Activated T-cell treated with anti-CD3 and anti-CD28 coated beads, Interleukin-2, amount 50 U/mL, for 24 hours (primary cell): ENCODE results near the gene GRM3.

Experiments
- DNase-seq: peaks from one replicate; pipeline ENCODE4 v3.0.0-alpha.2; 2020
- H3K27ac Mint-ChIP-seq: 2 replicates; pipeline ENCODE4 v1.8.0; 2020; ENCODE audit warnings: mild to moderate bottlenecking, mixed read lengths
- H3K27me3 Mint-ChIP-seq: 2 replicates; pipeline ENCODE4 v1.8.0; 2020; ENCODE audit warnings: mixed read lengths
- H3K36me3 Mint-ChIP-seq: 2 replicates; pipeline ENCODE4 v1.8.0; 2020; ENCODE audit warnings: low read depth, mixed read lengths
- H3K4me1 Mint-ChIP-seq: 2 replicates; pipeline ENCODE4 v1.8.0; 2020; ENCODE audit warnings: low read depth, mixed read lengths
- H3K4me3 Mint-ChIP-seq: 2 replicates; pipeline ENCODE4 v1.8.0; 2020; ENCODE audit warnings: mild to moderate bottlenecking, moderate library complexity, mixed read lengths
- H3K9me3 Mint-ChIP-seq: 2 replicates; pipeline ENCODE4 v1.8.0; 2020; ENCODE audit warnings: mixed read lengths

The GRM3 gene

DNA sequence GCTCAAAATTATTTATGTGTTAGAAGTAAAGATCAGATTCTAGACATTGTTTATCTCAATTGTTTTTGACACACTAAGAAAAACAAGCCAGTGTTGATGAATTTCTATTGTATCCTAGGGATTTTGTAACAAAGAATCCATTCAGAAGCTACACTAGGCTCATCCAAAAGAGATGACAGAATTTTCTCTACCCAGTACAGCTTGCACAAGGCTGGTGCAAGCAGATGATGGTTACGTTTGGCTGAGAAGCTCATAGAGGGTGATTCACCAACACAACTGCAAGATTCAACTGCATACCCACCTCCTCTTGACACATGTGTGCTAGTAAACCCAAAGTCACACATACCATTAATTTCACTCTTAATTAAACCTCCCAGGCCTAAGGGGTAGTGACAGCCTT is 20.8 kb downstream of the GRM3 start:
- DNase-seq: no peak
- Mint-ChIP-seq H3K36me3 (no peaks in the 10 kb centered on the region), H3K27ac (no peak overlapping the region), H3K9me3 (no peaks in the 10 kb centered on the region), H3K4me1 (no peaks in the 10 kb centered on the region), H3K27me3 (no peaks in the 10 kb centered on the region), H3K4me3 (no peak overlapping the region)

DNA sequence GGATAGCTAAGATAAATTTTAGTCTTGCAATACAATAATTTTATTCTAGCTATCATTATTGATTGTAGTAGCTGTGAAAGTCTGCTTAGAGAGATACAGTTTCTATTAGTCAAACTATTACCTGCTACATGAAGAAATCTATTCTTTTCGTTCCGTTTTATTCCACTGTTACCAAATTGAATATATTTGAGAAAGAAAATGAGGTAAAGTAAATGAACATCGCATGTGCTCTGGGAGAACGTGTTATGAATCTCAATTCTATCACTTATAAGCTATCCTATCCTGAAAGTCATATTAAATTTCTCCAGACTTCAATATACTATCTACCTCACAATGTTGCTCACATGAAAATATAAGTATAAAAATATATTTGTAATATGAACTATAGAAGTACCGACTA is 21.3 kb downstream of the GRM3 start:
- Mint-ChIP-seq H3K4me1 (no peaks in the 10 kb centered on the region), H3K9me3 (no peaks in the 10 kb centered on the region), H3K27me3 (no peaks in the 10 kb centered on the region), H3K27ac (no peak overlapping the region), H3K4me3 (no peak overlapping the region), H3K36me3 (no peaks in the 10 kb centered on the region)
- no peak for DNase-seq

DNA sequence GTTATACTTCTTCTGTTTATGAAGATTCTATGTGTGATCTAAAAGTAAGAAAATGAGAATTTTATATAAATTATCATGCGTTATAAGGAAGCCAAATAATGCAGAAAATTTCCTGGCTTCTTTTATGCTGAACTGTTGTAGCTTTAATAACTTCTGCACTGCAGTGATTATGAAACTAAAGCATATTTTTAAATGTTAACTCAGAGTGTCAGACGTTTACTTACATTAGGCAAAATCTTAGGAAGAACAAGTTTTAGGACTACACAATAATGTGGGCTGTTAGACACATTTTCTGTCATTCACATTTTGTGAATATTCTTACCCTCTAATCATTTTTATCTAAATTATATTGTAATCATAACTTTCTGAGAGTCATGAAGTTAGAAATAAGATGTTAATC is 22.0 kb downstream of the GRM3 start:
- Mint-ChIP-seq H3K4me3 (no peak overlapping the region), H3K27ac (no peak overlapping the region), H3K27me3 (no peaks in the 10 kb centered on the region), H3K4me1 (no peaks in the 10 kb centered on the region), H3K36me3 (no peaks in the 10 kb centered on the region), H3K9me3 (no peaks in the 10 kb centered on the region)
- DNase-seq: no peak

DNA sequence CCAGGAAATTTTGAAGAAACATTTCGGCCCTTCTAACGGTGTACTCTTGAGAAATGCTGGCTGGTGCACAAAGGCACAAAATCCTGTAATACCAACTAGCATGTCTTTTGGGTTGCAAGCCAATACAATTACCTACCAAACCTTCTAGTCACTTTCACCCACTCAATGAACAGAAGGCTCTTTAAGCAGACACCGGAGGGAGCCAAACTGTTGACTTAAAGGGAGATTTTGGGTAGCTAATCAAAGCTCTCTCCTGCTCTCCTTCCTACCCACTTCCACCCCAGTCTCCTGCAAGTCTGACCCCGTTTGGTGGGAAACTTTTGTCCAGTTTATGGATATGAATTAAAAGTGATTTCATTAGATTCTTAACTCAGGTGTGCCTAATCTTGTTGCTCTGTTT is 24.0 kb downstream of the GRM3 start:
- Mint-ChIP-seq H3K27me3 (no peaks in the 10 kb centered on the region), H3K9me3 (no peaks in the 10 kb centered on the region), H3K27ac (no peak overlapping the region), H3K4me3 (no peak overlapping the region), H3K36me3 (no peaks in the 10 kb centered on the region), H3K4me1 (no peaks in the 10 kb centered on the region)
- DNase-seq: no peak

DNA sequence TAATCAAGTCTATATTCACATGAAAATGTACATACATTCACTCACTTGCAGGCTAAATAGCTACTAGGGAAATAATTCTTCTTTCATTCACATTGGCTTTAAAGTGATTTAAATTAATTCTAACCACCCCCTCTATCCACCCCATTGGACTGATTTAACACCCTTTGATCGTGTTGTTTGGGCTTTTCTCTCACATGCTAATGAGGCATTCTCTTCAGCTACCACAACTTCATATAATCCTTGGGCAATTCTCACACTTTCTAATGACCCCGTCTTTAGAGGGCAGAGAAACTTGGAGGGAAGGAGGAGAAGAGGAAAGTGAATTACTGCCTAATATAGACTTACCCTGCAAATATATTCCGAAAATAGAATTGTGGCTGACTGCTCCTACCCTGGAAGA is 24.6 kb downstream of the GRM3 start:
- no peaks in the 10 kb centered on the region for H3K27me3 Mint-ChIP-seq
- DNase-seq: no peak
- H3K36me3 Mint-ChIP-seq: no peaks in the 10 kb centered on the region
- H3K4me1 Mint-ChIP-seq: no peaks in the 10 kb centered on the region
- H3K4me3 Mint-ChIP-seq: no peak overlapping the region
- no peak overlapping the region for H3K27ac Mint-ChIP-seq
- H3K9me3 Mint-ChIP-seq: no peaks in the 10 kb centered on the region

DNA sequence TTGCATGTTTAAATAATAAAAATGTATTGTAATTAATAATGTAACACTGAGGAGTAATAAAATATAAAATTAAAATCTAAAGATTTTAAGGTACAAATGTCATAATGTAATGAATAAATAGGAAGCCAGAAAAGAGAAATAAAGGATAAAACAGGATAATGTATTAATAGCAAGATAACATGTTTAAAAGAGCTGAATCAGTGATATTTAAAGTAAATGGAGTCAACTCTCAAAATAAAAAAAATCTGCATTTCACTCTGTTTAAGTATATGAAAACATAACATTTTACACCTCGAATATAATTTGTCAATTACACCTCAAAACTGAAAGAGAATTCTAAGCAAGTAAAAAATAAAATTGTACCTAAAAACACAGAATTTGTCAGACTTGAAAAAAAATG is 44.1 kb downstream of the GRM3 start:
- Mint-ChIP-seq H3K27me3 (no peaks in the 10 kb centered on the region), H3K9me3 (no peaks in the 10 kb centered on the region), H3K4me1 (no peaks in the 10 kb centered on the region), H3K4me3 (no peak overlapping the region), H3K27ac (no peak overlapping the region), H3K36me3 (no peaks in the 10 kb centered on the region)
- DNase-seq: no peak

DNA sequence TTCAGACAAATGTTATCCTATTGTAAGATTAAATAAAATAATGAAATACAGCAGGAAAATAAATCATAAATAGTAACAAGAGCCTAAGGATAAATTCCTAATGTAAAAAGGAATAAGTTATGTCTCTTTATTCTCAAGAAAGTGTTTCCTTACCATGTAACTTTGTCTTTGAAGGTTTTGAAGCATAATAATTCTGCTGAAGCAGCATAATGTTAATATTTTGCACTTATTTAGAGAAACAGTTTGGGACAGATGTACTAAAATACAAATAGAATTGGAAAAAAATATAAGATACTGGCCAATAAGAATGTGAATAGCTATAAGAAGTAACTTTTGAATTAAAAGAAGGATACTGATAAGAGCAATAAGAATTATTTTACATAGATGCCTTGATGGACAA is 45.7 kb downstream of the GRM3 start:
- Mint-ChIP-seq H3K36me3 (no peaks in the 10 kb centered on the region), H3K4me1 (no peaks in the 10 kb centered on the region), H3K4me3 (no peak overlapping the region), H3K27ac (no peak overlapping the region), H3K9me3 (no peaks in the 10 kb centered on the region), H3K27me3 (no peaks in the 10 kb centered on the region)
- no peak for DNase-seq

DNA sequence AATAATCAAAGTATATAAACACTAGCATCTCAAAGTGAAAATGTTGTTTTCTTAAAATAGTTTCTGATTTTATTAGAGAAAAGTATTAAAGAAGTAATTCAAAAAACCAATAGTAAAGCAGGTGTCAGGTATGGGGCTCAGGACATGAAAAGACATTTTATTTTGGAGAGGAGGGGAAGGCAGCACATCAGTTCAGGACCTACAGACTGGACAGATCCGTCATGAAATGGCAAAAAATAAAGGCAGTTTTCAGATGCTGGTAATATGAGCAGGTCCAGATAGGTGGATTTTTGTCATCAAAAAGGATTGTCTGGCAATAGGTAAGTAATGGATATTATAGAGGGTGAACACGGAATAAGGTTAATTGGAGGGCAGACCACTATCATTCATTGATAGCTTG is 49.0 kb downstream of the GRM3 start:
- Mint-ChIP-seq H3K4me3 (no peak overlapping the region), H3K9me3 (no peaks in the 10 kb centered on the region), H3K36me3 (no peaks in the 10 kb centered on the region), H3K27me3 (no peaks in the 10 kb centered on the region), H3K27ac (no peak overlapping the region), H3K4me1 (no peaks in the 10 kb centered on the region)
- DNase-seq: no peak

DNA sequence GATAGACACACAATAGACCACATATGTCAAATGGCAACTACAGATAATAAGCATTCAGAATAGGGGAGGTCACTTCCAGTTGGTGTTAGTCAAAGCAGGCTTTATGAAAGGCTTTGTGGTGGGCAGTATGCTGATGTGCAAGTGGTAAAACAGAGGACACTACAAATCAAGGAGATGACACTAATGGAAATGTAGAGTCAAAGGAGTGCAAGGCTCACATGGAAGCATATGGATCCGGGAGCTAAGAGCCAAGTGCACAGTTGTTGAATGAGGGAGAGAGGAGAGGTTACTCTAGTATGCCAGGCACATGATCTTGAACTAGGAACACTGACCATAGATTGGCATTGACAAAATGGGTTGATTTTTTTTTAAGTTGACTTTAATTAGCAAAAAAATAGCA is 62.7 kb downstream of the GRM3 start:
- DNase-seq: no peak
- no peaks in the 10 kb centered on the region for H3K36me3 Mint-ChIP-seq
- no peaks in the 10 kb centered on the region for H3K27me3 Mint-ChIP-seq
- peaks cover 2% of the 10 kb centered on the region for H3K9me3 Mint-ChIP-seq
- H3K4me3 Mint-ChIP-seq: no peak overlapping the region
- H3K27ac Mint-ChIP-seq: no peak overlapping the region
- no peaks in the 10 kb centered on the region for H3K4me1 Mint-ChIP-seq

DNA sequence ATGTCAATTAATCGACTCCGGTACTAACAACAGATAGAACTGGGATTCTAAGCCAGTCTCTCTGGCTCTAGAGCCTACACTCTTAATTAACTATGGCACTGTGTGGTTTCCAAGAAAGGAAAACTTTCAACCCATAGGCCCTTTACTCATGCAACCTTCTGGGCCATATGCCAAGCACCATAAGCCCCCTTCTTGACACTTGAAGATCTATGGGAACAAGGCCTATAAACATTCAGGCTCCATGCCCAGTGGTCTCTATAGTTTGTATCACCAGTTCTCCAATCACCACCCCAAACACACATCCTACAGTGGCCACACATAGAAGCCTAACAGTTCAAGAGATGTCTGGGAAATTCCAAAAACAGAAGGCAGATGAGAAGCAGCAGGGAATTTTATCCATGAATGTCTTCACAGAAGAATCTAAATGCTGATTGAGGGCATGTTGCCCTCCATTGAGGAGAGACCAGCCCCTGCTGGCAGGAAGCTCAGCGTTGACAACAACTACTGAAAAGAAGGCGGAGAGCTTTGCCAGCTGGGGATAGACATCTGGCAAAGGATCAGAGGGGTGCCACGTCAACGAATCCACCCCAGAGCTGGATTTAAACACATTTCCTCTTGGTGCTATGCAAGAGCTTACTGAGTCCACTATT is 64.4 kb downstream of the GRM3 start:
- DNase-seq: no peak
- H3K9me3 Mint-ChIP-seq: peaks cover 2% of the 10 kb centered on the region
- H3K36me3 Mint-ChIP-seq: no peaks in the 10 kb centered on the region
- no peaks in the 10 kb centered on the region for H3K4me1 Mint-ChIP-seq
- H3K4me3 Mint-ChIP-seq: no peak overlapping the region
- no peaks in the 10 kb centered on the region for H3K27me3 Mint-ChIP-seq
- H3K27ac Mint-ChIP-seq: no peak overlapping the region

DNA sequence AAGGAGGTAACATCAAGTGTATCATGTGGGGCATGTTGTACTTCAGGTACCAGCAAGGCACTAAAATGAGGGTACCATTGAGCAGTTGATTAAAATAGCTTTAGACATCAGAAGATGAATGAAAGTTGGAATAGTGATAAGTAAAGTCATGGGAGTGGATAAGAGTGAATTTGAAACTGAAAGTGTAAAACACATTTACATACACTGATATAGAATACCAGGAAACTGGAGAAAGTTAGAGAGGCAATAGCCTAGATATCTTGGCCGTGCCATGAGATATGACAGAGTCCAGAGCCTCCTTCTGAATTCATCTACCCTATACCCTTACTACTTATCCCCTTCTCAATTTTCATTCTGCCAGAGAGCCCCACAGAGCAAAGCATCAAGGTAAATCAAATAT is 76.6 kb downstream of the GRM3 start:
- Mint-ChIP-seq H3K4me1 (no peaks in the 10 kb centered on the region), H3K9me3 (peaks cover 6% of the 10 kb centered on the region), H3K27me3 (no peaks in the 10 kb centered on the region), H3K36me3 (no peaks in the 10 kb centered on the region), H3K4me3 (no peak overlapping the region), H3K27ac (no peak overlapping the region)
- no peak for DNase-seq

DNA sequence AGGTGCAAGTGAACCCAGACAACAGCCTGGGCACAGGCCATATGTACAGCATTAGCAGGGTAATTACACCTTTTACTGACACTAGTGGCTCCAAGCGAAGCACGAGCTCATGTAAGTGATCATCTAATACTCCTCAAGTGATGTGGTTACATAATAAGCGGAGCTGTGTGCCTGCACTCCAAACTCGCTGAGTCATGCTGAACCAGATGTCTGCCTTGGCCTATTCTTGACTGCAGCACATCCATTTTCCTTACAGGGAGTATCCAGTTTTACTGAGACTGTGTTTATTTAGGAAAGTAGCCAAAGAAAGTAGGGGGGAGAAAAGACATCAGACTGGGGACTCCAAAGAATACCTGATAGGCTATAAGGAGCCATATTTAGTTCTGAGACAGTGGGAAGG is 90.1 kb downstream of the GRM3 start:
- H3K9me3 Mint-ChIP-seq: peaks cover 7% of the 10 kb centered on the region
- DNase-seq: no peak
- H3K27me3 Mint-ChIP-seq: no peaks in the 10 kb centered on the region
- no peaks in the 10 kb centered on the region for H3K36me3 Mint-ChIP-seq
- H3K4me3 Mint-ChIP-seq: no peak overlapping the region
- no peaks in the 10 kb centered on the region for H3K4me1 Mint-ChIP-seq
- H3K27ac Mint-ChIP-seq: no peak overlapping the region

DNA sequence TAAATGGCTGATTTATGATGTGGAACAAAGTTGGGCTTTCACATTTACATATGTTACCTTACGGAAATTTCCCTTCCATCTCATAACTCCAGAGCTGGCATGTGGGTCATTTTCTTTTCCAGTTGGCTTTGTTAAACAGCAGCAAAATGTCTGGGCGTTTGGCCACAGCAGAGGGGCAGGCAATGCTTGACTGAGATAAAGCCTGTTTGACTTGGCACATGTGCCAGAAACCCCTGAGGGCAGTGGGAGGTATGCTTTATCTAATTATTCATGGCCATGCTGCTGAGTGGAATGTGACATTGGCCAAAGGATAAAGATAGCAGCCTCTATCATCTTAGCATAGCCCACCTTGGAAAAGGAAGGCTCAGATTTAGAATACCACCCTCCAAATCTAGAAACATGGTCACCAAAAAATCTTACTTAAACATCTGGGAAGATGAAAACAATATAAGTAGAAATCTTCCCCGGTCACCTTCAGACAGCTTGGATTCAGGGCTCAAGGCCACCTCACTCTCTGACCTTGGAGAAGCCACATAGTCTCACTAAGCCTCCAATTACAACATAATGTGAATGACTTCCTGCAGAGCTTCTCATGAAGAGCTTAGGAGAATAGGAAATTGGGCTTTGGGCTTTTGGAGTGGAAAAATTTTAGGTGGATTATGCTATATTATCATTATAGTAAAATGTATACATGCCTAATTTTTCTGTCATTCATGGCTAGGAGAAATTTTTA is 101.5 kb downstream of the GRM3 start:
- H3K27me3 Mint-ChIP-seq: no peaks in the 10 kb centered on the region
- no peaks in the 10 kb centered on the region for H3K4me1 Mint-ChIP-seq
- H3K27ac Mint-ChIP-seq: no peak overlapping the region
- H3K36me3 Mint-ChIP-seq: no peaks in the 10 kb centered on the region
- no peaks in the 10 kb centered on the region for H3K9me3 Mint-ChIP-seq
- no peak for DNase-seq
- no peak overlapping the region for H3K4me3 Mint-ChIP-seq

DNA sequence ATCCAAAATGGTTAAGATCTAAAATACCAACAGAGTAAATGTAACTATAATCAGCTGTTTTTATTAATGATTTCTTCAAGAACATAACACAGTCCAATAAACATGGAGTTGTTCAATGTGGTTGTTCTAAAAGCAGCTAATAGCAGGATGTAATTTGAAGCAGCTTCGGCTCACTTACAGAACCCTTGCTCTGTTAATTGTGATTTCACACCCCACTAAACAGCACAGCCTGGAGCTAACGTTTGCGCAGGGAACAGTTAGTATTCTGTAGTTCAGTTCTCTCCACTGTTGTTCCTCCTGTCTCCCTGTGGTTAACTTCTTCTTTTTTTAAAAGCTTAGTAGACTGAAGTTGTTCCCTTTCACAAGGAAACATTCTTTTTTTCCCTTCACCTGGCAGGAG is 104.0 kb downstream of the GRM3 start:
- no peak for DNase-seq
- Mint-ChIP-seq H3K27ac (no peak overlapping the region), H3K4me3 (no peak overlapping the region), H3K9me3 (no peaks in the 10 kb centered on the region), H3K27me3 (no peaks in the 10 kb centered on the region), H3K36me3 (no peaks in the 10 kb centered on the region), H3K4me1 (no peaks in the 10 kb centered on the region)

DNA sequence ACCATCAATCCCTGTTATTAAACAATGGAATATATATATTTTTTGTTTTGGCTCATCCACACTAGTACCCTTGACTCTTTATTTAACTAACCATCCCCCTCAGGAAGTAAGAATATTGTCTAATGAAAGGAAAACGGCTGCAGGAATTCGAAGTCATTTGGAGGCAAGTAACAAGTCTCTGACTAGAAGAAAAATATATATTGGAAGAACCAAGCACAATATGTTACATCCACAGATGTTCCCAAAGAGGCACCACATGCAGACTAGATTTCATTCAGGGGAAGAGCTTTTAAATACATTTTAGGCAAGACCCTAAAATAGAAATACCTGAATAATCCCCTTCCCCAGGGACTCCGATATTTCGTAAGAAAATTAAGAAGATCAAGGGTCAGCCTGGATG is 104.5 kb downstream of the GRM3 start:
- Mint-ChIP-seq H3K27me3 (no peaks in the 10 kb centered on the region), H3K4me1 (no peaks in the 10 kb centered on the region), H3K9me3 (no peaks in the 10 kb centered on the region), H3K36me3 (no peaks in the 10 kb centered on the region), H3K4me3 (no peak overlapping the region), H3K27ac (no peak overlapping the region)
- no peak for DNase-seq
